ENCODE data around the gene NTMT1.

- TF ChIP-seq GATA3 (IDR thresholded peaks at IDR 0.05; ENCODE audit: low read depth, low read length) (no peak), GATA2 (IDR thresholded peaks at IDR 0.05; ENCODE audit: low read depth, low read length) (no peak)
Measured at GRCh38 chr9:129647635-129648034, 21.7 kb downstream of the NTMT1 start.

Data from SH-SY5Y (cell line).